GM19395 (cell line): Measurements from ENCODE around the gene SNAPIN.
"Not testable (repeated sequence)": the region's sequence is repeated elsewhere in the genome, so short reads cannot be mapped to it uniquely, and the experiment has no call there.

Source experiments
- ATAC-seq: cut with Tn5 transposase; IDR thresholded peaks from one replicate; pipeline ENCODE4 v1.9.1; 2021; ENCODE audit warnings: mild to moderate bottlenecking, moderate library complexity; ENCODE audit not compliant: unreplicated experiment

Gene SNAPIN

GRCh38 chr1:153646672-153647345 lies 11.7 kb upstream of the SNAPIN start:
- no peak for ATAC-seq

- ATAC-seq = no peak
Observed at GRCh38 chr1:153647346-153647714, 11.2 kb upstream of the SNAPIN start.

GRCh38 chr1:153648000-153648643 lies 10.4 kb upstream of the SNAPIN start:
- ATAC-seq = no peak

- no peak for ATAC-seq
Observed at GRCh38 chr1:153649137-153649862, 9.2 kb upstream of the SNAPIN start.

- no peak for ATAC-seq
Observed at GRCh38 chr1:153649863-153650235, 8.7 kb upstream of the SNAPIN start.

- ATAC-seq = no peak
Observed at GRCh38 chr1:153651771-153652170, 6.7 kb upstream of the SNAPIN start.

GRCh38 chr1:153652805-153653500 lies 5.5 kb upstream of the SNAPIN start:
- no peak for ATAC-seq

- no peak for ATAC-seq
Observed at GRCh38 chr1:153655333-153655732, 3.2 kb upstream of the SNAPIN start.

- ATAC-seq = no peak
Observed at GRCh38 chr1:153659175-153659534, 652 bp downstream of the SNAPIN start.

GRCh38 chr1:153659656-153660055 lies 1.2 kb downstream of the SNAPIN start:
- no peak for ATAC-seq

- no peak for ATAC-seq
Observed at GRCh38 chr1:153661111-153661708, 2.7 kb downstream of the SNAPIN start.

GRCh38 chr1:153662269-153662668 lies 3.8 kb downstream of the SNAPIN start:
- no peak for ATAC-seq

GRCh38 chr1:153663211-153663610 lies 4.7 kb downstream of the SNAPIN start:
- no peak for ATAC-seq

GRCh38 chr1:153667439-153667838 lies 8.9 kb downstream of the SNAPIN start:
- ATAC-seq = no peak

- ATAC-seq = not testable (repeated sequence)
Observed at GRCh38 chr1:153668672-153669071, 10.2 kb downstream of the SNAPIN start.

GRCh38 chr1:153669606-153670005 lies 11.1 kb downstream of the SNAPIN start:
- ATAC-seq = no peak

GRCh38 chr1:153670257-153670858 lies 11.9 kb downstream of the SNAPIN start:
- ATAC-seq = no peak

- peak; percentile 96 for ATAC-seq
Observed at GRCh38 chr1:153670859-153671627, 12.5 kb downstream of the SNAPIN start, which contains the start of gene ILF2. ILF2 (minus strand) TSS chr1:153670993; CDS start chr1:153670922, 71 bp downstream.

- peak; percentile 25 for ATAC-seq
Observed at GRCh38 chr1:153671628-153672353, 13.3 kb downstream of the SNAPIN start.
